ELR (cell line): Measurements from ENCODE around the gene NXPE1.
"Not testable (repeated sequence)": the region's sequence is repeated elsewhere in the genome, so short reads cannot be mapped to it uniquely, and the experiment has no call there.

Experiments
- DNase-seq: peaks from one replicate; pipeline ENCODE4 v3.0.0-alpha.2; 2015; ENCODE audit warnings: low read depth

The NXPE1 gene

DNA sequence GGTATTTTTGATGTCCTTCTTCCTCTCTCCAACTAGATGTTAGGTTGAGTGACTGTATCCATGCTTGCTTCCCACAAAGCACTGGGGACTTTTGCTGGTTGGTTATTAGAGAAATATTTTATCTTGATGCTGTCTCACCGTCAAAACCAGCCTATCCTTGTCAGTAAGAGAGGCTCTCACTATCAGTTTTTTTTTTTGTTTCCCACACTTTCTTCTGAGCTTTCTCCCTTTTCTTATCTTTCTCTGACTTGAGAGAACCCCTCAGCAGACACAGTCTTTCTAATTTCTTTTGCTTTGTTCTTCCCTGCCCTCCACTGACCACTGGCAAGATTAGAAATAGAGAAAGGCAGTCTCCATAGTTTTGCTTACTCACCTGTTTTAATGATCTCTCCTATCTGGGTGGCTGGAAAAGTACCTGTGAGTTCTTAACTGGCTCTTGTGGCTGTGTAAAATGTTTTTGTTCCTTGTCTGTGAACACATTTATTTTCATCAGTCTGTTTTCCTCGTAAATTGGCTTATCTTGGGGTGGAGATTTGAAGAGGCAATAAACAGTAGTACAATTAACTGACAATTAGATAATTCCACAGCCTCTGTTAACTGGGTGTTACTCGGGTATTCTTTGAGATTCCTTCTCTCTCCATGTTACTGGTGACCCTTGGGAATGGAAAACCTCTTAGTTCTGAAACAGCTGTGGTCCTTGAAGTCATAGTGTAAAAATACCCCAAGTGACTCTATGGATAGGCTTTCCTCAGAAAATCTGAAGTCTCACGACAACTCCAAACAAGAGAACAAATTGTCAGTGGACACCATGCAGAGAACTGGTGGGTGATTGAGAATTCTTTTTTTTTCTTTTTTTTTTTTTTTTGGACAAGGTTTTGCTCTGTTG, at the start of gene NXPE1:
Gene NXPE1, minus strand, starts transcription at position 457 of the 886 bp plus-strand sequence. CDS start 8,680 bp downstream, outside the sequence.
- no peak for DNase-seq

GRCh38 chr11:114609429-114609828, 49.7 kb upstream of the NXPE1 start:
- DNase-seq: no peak

DNA sequence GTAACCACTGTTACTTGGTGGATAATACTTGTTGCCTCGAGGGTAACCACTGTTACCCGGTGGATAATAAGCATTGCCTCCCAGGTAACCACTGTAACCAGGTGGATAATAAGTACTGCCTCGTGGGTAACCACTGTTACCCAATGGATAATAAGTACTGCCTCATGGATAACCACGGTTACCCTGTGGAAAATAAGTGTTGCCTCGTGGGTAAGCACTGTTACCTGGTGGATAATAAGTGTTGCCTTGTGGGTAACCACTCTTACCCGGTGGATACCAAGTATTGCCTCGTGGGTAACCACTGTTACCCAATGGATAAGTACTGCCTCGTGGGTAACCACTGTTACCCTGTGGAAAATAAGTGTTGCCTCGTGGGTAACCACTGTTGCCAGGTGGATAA, 48.9 kb upstream of the NXPE1 start:
- DNase-seq: not testable (repeated sequence)

DNA sequence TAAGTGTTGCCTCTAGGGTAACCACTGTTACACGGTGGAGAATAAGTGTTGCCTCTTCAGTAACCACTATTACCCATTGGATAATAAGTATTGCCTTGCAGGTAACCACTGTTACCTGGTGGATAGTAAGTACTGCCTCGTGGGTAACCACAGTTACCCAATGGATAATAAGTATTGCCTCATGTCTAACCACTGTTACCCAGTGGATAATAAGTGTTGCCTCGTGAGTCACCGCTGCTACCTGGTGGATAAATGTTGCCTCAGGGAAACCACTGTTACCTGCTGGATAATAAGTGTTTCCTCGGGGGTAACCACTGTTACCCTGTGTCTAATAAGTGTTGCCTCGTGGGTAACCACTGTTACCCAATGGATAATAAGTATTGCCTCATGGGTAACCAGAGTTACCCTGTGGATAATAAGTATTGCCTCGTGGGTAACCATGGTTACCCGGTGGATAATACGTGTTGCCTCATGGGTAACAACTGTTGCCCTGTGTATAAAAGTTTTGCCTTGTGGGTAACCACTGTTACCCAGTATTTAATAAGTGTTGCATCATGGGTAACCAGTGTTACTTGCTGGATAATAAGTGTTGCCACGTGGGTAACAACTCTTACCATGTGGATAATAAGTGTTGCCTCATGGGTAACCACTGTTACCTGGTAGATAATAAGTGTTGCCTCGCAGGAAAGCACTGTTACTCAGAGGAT, 48.2 kb upstream of the NXPE1 start:
- DNase-seq: no peak

GRCh38 chr11:114606802-114607075, 47.1 kb upstream of the NXPE1 start:
- not testable (repeated sequence) for DNase-seq

DNA sequence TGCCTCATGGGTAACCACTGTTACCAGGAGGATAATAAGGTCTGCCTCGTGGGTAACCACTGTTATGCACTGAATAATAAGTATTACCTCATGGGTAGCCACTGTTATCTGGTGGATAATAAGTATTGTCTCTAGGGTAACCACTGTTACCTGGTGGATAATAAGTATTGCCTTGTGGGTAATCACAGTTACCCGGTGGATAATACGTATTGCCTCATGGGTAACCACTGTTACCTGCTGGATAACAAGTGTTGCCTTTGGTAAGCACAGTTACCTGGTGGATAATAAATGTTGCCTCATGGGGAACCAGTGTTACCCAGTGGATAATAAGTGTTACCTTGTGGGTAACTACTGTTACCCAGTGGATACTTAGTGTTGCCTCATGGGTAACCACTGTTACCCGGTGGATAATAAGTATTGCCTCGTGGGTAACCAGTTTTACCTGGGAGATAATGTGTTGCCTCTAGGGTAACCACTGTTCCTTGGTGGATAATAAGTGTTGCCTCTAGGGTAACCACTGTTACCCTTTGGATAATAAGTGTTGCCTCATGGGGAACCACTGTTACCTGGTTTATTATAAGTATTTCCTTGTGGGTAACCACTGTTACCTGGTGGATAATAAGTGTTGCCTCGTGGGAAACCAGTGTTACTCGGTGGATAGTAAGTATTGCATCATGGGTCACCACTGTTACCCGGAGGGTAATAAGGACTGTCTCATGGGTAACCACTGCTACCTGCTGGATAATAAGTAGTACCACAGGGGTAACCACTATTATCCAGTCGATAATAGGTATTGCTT, 46.5 kb upstream of the NXPE1 start:
- DNase-seq: peak; percentile 19

GRCh38 chr11:114605370-114605769, 45.7 kb upstream of the NXPE1 start:
- DNase-seq: no peak

- DNase-seq: no peak
Measured at GRCh38 chr11:114604886-114605285, 45.2 kb upstream of the NXPE1 start.

- no peak for DNase-seq
Measured at GRCh38 chr11:114604179-114604813, 44.6 kb upstream of the NXPE1 start.

DNA sequence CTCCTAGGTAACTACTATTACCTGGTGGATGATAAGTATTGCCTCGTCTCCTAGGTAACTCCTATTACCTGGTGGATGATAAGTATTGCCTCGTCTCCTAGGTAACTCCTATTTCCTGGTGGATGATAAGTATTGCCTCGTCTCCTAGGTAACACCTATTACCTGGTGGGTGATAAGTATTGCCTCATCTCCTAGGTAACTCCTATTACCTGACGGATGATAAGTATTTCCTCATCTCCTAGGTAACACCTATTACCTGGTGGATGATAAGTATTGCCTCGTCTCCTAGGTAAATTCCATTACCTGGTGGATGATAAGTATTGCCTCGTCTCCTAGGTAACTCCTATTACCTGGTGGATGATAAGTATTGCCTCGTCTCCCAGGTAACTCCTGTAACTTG, 43.5 kb upstream of the NXPE1 start:
- DNase-seq: not testable (repeated sequence)

GRCh38 chr11:114598461-114598860, 38.8 kb upstream of the NXPE1 start:
- DNase-seq: no peak

- no peak for DNase-seq
Measured at GRCh38 chr11:114596175-114596919, 36.7 kb upstream of the NXPE1 start.

DNA sequence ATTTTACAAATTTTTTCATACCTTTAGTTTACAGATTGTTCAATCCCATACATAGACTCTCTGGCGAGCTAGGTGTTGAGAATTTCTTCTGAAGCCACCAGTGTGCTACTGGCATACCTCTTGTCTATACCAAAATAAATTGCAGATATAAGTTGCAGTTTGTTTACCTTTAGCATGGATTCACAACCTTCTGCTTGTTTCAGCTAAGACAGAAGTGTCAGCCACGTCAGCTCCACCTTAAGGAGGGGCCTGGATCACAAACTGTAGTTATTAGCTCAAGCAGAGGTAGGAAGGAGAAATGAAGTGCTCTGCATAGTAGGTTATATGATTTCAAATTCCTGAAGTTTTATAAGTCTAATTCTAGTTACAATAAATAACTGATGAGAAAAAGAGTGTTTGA, 35.9 kb upstream of the NXPE1 start, which contains the start of gene NXPE4:
Gene NXPE4, minus strand, starts transcription at position 216 of the 400 bp plus-strand sequence. CDS start 1,027 bp downstream, outside the sequence.
- no peak for DNase-seq

- no peak for DNase-seq
Measured at GRCh38 chr11:114594703-114595102, 35.0 kb upstream of the NXPE1 start.

DNA sequence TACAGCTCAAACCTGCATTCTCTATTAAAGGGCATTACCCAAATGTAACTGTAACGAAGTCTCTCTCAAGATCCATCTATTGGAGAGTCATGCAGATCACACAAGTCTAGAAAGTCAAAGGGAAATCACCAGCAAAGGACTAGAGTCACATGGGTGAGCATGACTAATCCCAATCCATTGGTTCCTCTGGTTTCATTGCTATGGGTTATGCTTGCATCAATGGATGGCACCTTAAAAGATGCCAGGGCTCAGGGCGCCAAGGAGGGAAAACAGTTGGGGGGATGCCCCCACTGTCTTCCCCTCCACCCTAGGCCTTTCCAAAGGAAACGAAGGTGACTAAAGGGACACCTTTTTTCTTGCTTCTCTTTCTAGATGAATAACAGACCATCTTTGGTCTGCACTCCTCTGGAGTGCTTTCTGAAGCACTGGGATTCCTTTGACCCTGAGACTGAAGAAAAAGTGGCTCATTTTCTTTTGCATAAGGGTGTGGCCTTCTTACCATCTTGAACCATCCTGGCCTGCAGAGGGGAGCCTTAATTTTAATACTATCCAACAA, 27.8 kb upstream of the NXPE1 start:
- DNase-seq: no peak

DNA sequence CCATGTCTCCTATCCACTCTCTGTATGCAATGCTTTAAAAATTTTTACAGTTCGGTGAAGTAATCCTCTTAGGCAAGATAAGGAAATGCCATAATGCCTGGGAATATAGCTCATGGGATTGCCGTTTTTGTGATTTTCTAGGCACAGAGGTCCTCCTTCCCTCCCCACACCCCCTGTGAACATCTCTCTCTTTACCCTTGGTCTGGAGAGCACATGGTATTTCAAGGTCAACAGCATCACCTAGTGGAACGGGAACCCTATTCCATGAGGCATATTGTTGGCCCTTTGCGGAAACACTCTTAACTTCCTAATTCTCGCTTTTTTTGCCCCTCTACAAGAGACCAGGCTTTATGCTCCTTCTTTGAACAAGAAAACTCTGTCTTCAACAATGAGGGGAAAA, 27.1 kb upstream of the NXPE1 start:
- DNase-seq: peak; percentile 12

- DNase-seq: no peak
Measured at GRCh38 chr11:114571712-114572111, 12.0 kb upstream of the NXPE1 start.

DNA sequence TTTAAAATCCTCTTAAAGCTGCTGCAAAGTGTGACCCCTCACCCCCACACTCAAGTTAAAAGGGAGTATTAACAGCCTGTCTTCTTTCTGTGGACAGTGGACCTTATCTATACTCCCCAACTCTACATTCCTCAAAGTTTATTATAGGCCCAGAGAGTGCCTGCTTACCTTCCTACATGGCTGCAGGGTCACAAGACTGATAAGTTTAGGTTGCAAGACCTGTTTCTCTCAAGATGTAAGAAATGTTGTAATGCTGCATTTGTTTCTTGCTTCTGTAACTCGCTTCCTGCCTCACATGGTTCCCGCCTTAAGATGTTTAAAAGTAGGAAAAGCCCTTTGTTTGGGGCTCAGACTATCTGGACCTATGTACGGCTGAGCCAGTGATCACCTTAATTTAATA, 10.1 kb upstream of the NXPE1 start:
- DNase-seq: no peak

GRCh38 chr11:114566276-114566675, 6.6 kb upstream of the NXPE1 start:
- no peak for DNase-seq

DNA sequence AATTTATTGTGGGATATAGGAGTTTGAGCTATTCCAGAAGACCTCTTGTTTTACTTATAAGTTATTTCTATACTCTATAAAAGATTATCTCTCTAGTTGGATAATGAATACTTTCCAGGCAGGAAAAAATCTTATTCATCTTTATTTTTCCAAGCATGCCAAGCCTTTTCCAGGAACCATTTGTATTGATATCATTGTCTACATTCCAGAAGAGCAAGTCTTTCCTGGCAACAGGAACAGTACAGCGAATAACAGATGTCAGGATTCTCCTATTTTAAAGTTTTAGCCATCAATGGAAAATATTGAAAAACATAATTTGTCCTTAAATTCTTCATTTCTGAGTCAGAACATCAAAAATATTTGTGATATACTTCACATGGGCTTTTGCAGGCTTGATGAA, 5.2 kb upstream of the NXPE1 start:
- DNase-seq: no peak

- peak; percentile 42 for DNase-seq
Measured at GRCh38 chr11:114563077-114563476, 3.4 kb upstream of the NXPE1 start.
